Osteoblast (primary cell): ENCODE data around the gene SNX8. TPM values are rescaled to one million over a fixed set of nuclear protein-coding genes. Genes with fewer than 3 reads are reported as not detected.

Source experiments
- DNase-seq: peaks from one replicate; pipeline ENCODE4 v3.0.0; 2011; ENCODE audit warnings: low spot score, mixed read lengths; ENCODE audit not compliant: insufficient read length; ENCODE audit errors: missing footprints
- H2AFZ ChIP-seq: 2 replicates; pipeline ENCODE4 v1.6.0; 2011; ENCODE audit warnings: mild to moderate bottlenecking, low read length
- H3K27ac ChIP-seq: 2 replicates; pipeline ENCODE4 v1.5.1; 2011; ENCODE audit warnings: mild to moderate bottlenecking, low read depth, low read length, moderate library complexity
- H3K27me3 ChIP-seq: 2 replicates; pipeline ENCODE4 v1.6.0; 2012; ENCODE audit warnings: mild to moderate bottlenecking, control low read depth, inconsistent platforms, low read length, moderate library complexity; ENCODE audit not compliant: insufficient read depth
- H3K36me3 ChIP-seq: 2 replicates; pipeline ENCODE4 v1.5.1; 2011; ENCODE audit warnings: mild to moderate bottlenecking, low read length, control low read depth, moderate library complexity; ENCODE audit not compliant: insufficient read depth
- H3K4me1 ChIP-seq: 2 replicates; pipeline ENCODE4 v1.5.1; 2011; ENCODE audit warnings: mild to moderate bottlenecking, low read length, control low read depth, moderate library complexity; ENCODE audit not compliant: insufficient read depth
- H3K4me2 ChIP-seq: 2 replicates; pipeline ENCODE4 v1.6.0; 2011; ENCODE audit warnings: mild to moderate bottlenecking, low read length; ENCODE audit not compliant: insufficient read depth
- H3K4me3 ChIP-seq: fragments of 200-600 bp; sonication (generic); 3 replicates; pipeline ENCODE4 v1.5.1; 2012; ENCODE audit warnings: mild to moderate bottlenecking, low read length, inconsistent platforms; ENCODE audit not compliant: insufficient read depth
- H3K79me2 ChIP-seq: 2 replicates; pipeline ENCODE4 v1.6.0; 2012; ENCODE audit warnings: mild to moderate bottlenecking, low read length, control low read depth, inconsistent platforms; ENCODE audit not compliant: insufficient read depth
- H3K9me3 ChIP-seq: 2 replicates; pipeline ENCODE4 v1.5.1; 2011; ENCODE audit warnings: low read depth, low read length, control low read depth
- H4K20me1 ChIP-seq: 2 replicates; pipeline ENCODE4 v1.6.0; 2012; ENCODE audit warnings: mild to moderate bottlenecking, low read length, control low read depth; ENCODE audit not compliant: insufficient read depth
- CTCF ChIP-seq: IDR thresholded peaks from 2 replicates; pipeline ENCODE4 v1.5.1; 2011; ENCODE audit warnings: mild to moderate bottlenecking, low read depth, low read length, moderate library complexity; ENCODE audit errors: extremely low read depth
- total RNA-seq: library from RNA; depleted of rRNA; stranded (reverse); fragments of >200 nt; gene quantifications from 2 replicates; pipeline ENCODE4 v1.2.3, GENCODE V29; 2012

Gene SNX8
- total RNA-seq, 1 donor: 16.3 TPM

GRCh38 chr7:2217206-2217605, 97.0 kb downstream of the SNX8 start:
- Histone ChIP-seq H3K27ac (no peak overlapping the region), H3K27me3 (no peaks in the 10 kb centered on the region), H4K20me1 (peaks cover 5% of the 10 kb centered on the region), H3K9me3 (no peaks in the 10 kb centered on the region), H2AFZ (no peak overlapping the region), H3K4me2 (no peak overlapping the region), H3K36me3 (peaks cover 24% of the 10 kb centered on the region), H3K4me1 (no peaks in the 10 kb centered on the region), H3K79me2 (peaks cover 2% of the 10 kb centered on the region), H3K4me3 (no peak overlapping the region)
- DNase-seq: peak; percentile 79
- no peak for TF ChIP-seq CTCF

DNA sequence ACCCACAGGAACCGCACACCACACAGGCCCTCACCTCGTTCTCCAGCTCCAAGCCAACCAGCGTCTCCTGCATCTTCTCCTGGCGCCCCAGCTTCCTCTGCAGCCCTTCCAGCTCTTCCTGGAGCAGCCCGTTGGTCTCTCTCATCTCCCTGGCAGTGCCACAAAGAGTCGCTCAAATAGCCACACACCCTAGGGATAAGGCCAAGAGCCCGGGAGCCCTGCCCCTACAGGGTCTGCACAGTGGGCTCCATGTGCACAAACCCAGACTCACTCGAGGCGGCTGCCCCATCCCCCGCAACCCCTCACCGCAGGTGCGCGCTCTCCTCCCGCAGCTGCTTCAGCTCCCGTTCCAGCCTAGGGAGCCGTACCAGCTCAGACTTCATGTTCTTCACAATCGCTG, 98.4 kb downstream of the SNX8 start:
- Histone ChIP-seq H3K36me3 (peaks cover 26% of the 10 kb centered on the region), H3K27me3 (no peaks in the 10 kb centered on the region), H3K4me3 (no peak overlapping the region), H3K4me1 (no peaks in the 10 kb centered on the region), H3K9me3 (no peaks in the 10 kb centered on the region), H3K4me2 (no peak overlapping the region), H2AFZ (no peak overlapping the region), H3K79me2 (peaks cover 2% of the 10 kb centered on the region), H3K27ac (no peak overlapping the region), H4K20me1 (peaks cover 5% of the 10 kb centered on the region)
- no peak for TF ChIP-seq CTCF
- DNase-seq: peak; percentile 77

GRCh38 chr7:2214636-2215035, 99.6 kb downstream of the SNX8 start:
- Histone ChIP-seq H3K27ac (no peak overlapping the region), H3K4me2 (no peak overlapping the region), H3K9me3 (no peaks in the 10 kb centered on the region), H3K79me2 (no peaks in the 10 kb centered on the region), H2AFZ (no peak overlapping the region), H3K27me3 (no peaks in the 10 kb centered on the region), H3K4me3 (no peak overlapping the region), H3K4me1 (no peaks in the 10 kb centered on the region), H3K36me3 (peaks cover 28% of the 10 kb centered on the region), H4K20me1 (no peaks in the 10 kb centered on the region)
- no peak for TF ChIP-seq CTCF
- DNase-seq: peak; percentile 59

- Histone ChIP-seq H3K4me3 (no peak overlapping the region), H3K9me3 (no peaks in the 10 kb centered on the region), H2AFZ (no peak overlapping the region), H3K27me3 (no peaks in the 10 kb centered on the region), H3K4me1 (no peaks in the 10 kb centered on the region), H3K4me2 (no peak overlapping the region), H3K36me3 (peaks cover 29% of the 10 kb centered on the region), H3K79me2 (peaks cover 3% of the 10 kb centered on the region), H3K27ac (no peak overlapping the region), H4K20me1 (peaks cover 8% of the 10 kb centered on the region)
- no peak for TF ChIP-seq CTCF
- peak; percentile 82 for DNase-seq
Observed at GRCh38 chr7:2213551-2214215, 100.6 kb downstream of the SNX8 start.
